HG02759 (cell line): Measurements from ENCODE around the gene A1CF.
"Not testable (repeated sequence)": the region's sequence is repeated elsewhere in the genome, so short reads cannot be mapped to it uniquely, and the experiment has no call there.

Experiments used
- ATAC-seq: cut with Tn5 transposase; IDR thresholded peaks from one replicate; pipeline ENCODE4 v1.9.1; 2021; ENCODE audit warnings: mild to moderate bottlenecking, moderate library complexity; ENCODE audit not compliant: unreplicated experiment

The A1CF gene

DNA sequence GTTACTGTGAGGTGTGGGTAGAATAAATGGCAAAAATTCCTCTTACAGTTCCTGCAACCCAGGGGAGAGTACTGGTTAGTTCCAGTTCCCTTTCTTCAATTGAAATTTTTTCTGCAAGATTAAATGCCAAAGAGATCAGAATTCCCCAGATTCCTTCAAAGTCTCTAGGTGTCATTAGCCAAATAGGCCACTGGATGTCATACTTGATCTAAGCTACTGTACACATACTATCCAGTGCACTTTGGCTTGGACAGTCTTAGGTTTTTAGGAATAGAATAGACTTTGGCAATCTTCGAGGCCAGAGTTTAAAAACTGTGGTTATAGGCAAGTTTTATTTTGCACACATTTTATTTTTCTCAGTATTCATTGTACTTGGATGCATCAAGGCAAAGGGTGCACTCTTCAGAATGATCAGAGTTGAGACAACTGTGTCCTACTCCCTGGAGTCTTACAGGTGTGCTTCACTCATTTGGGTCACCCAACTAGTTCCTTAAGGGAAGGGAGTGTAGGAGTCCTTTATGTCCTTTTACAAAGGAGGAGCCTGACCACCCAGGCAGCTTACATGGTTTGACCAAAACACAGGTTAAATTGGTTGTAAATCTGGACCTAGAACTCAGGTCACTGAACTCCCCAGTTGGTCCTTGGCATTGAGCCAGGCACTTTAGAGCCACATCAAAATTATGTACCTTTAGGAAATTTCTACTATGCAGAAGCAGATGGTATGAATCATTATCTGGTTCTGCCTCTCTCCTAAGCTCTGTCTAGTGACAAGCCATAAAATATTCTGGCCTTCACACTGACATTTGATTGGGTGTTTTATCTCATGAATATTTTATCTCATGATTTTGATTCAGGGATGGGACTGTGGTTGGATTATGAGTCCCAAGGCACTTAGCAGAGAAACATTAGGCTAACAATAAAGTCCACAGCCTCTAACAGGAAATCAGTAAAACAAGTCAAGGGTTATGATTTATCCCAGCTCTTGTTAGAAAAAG lies 96.2 kb downstream of the A1CF start:
- no peak for ATAC-seq

DNA sequence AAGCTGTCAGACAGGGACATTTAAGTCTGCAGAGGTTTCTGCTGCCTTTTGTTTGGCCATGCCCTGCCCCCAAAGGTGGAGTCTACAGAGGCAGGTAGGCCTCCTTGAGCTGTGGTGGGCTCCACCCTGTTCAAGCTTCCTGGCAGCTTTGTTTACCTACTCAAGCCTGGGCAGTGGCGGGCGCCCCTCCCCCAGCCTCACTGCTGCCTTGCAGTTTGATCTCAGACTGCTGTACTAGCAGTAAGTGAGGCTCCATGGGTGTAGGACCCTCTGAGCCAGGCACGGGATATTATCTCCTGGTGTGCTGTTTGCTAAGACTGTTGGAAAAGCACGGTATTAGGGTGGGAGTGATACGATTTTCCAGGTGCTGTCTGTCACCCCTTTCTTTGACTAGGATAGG lies 97.5 kb downstream of the A1CF start:
- not testable (repeated sequence) for ATAC-seq

DNA sequence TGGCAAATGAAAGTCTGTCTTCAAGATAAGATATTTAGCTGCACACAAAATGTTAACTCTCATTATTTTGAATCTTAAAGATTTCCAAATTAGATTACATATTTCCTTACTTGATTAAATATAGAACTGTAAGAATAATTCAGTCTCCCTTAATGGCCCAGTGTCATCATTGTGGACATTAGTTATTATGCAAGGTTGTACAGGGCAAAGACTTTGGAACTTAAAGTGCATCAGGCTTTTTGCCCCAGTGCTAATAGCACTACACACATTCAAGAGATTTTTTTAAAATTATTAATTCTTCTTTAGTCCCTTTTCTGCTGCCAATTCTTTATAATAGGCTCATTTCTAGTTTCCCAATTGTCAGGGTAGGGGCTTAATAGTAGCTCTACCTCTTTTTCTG lies 103.4 kb downstream of the A1CF start:
- not testable (repeated sequence) for ATAC-seq

DNA sequence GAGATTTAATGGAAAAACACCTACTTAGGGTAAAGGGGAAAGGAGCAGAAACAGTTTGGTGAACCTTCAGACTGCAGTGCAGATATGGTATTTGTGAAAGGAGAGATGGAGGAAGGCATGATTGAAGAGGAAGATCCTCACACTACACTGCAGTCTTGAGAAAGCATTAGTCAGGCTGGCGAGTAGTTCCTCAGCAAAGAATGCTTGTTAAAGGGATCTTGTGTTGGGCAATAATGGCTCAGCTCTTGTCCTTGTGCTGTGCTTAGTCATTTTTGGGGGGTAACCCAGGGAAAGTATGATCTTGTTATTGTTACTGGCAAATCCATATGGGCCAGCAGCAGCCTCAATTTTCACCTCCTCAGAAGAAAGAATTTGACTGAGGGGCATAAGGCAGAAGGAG lies 105.4 kb downstream of the A1CF start:
- not testable (repeated sequence) for ATAC-seq

DNA sequence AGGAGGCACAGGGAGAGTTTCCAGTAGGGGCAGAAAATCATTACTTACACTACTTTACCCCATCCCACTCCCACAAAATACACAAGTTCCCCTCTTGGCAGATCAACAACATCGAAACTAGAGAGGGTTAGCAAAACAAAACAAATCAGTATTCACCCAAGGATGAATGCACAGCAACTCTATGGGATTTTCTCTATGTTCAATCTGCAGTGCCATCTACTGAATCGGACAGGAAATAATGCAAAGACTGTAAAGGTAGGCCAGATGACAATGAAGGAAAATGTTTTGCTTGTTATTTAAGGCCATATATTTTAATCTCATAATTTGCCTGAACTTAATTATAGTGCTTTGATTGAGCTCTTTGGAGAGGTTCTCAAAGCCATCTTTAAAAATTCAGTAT lies 110.6 kb downstream of the A1CF start:
- not testable (repeated sequence) for ATAC-seq

DNA sequence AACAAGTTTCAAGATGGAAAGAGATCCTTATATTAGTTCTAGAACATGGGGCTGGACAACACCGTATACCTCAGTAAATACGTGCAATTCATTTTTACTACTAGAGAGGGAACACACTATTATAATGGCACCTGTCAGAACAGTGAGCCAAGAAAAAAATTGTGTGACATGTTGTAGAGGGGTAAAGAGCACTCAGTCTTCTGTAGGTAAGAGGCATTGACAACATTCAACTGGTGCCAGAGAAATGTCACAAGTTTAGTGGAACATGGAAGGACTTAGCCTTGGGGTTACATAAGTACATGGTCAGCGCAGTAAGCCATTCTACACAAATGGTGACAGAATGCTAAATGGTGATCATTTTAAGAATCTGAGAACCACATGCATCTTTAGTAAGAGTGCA lies 113.4 kb downstream of the A1CF start:
- ATAC-seq = not testable (repeated sequence)

DNA sequence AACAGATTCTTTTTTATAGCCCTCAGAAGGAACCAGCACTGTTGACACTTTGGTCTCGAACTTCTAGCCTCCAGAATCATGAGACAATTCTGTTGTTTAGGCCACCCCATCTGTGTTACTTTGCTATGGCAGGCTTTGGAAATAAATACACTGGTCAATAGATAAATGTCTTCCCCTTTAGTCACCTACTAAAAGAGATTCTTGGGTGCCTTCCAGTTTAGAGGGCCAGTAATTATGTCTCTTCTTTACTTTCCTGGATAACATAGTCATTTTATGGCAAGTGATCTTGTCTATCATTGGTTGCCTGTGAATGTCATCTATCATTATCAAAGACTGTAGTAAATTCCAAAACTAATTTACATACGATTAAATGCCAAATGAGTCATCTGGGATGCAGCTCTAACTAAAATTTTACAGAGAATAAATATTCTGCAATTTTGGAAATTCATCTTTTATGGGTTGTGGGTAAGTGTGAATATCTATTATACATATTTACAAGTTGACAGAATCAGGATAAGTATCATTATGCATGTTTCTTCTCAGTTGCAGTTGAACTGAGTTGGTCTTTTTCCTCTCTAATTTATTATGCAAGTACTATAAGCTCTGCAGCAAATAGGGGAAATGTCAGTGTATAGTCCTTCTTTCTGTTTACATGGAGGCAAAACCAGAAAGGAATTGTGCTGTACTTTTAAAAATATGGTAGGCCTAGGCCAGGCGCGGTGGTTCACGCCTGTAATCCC lies 118.5 kb downstream of the A1CF start:
- ATAC-seq = not testable (repeated sequence)
